OCI-LY1 (cell line): ENCODE results near the gene CHMP1A.

Experiments used
- H2AFZ ChIP-seq: fragments of 200-600 bp; sonication (generic), shearing (Covaris generic); 2 replicates; pipeline ENCODE4 v1.6.0; 2014; ENCODE audit warnings: antibody characterized with exemption, mild to moderate bottlenecking, low read length
- H3F3A ChIP-seq: fragments of 200-600 bp; sonication (generic), shearing (Covaris generic); 2 replicates; pipeline ENCODE4 v1.6.0; 2014; ENCODE audit warnings: mild to moderate bottlenecking, antibody characterized with exemption, low read length, moderate library complexity; ENCODE audit not compliant: insufficient read depth
- H3K27ac ChIP-seq: fragments of 200-600 bp; sonication (generic); 2 replicates; pipeline ENCODE4 v1.5.1; 2014; ENCODE audit warnings: low read length, mixed run types, mild to moderate bottlenecking, low read depth; ENCODE audit not compliant: poor library complexity, severe bottlenecking
- H3K27me3 ChIP-seq: fragments of 200-600 bp; sonication (generic); 2 replicates; pipeline ENCODE4 v1.6.0; 2014; ENCODE audit warnings: antibody characterized with exemption, mild to moderate bottlenecking, low read length, moderate library complexity; ENCODE audit not compliant: insufficient read depth
- H3K36me3 ChIP-seq: fragments of 200-600 bp; sonication (generic); 2 replicates; pipeline ENCODE4 v1.6.1; 2014; ENCODE audit warnings: mild to moderate bottlenecking, antibody characterized with exemption, low read length, moderate library complexity, mixed read lengths; ENCODE audit not compliant: insufficient read depth
- H3K4me1 ChIP-seq: fragments of 200-600 bp; sonication (generic); 2 replicates; pipeline ENCODE4 v1.5.1; 2014; ENCODE audit warnings: mild to moderate bottlenecking, low read length, moderate library complexity; ENCODE audit not compliant: insufficient read depth, severe bottlenecking
- H3K4me2 ChIP-seq: fragments of 200-600 bp; sonication (generic), shearing (Covaris generic); 2 replicates; pipeline ENCODE4 v1.6.1; 2014; ENCODE audit warnings: low read length
- H3K4me3 ChIP-seq: fragments of 200-600 bp; sonication (generic); 2 replicates; pipeline ENCODE4 v1.5.1; 2014; ENCODE audit warnings: low read length, low read depth, mild to moderate bottlenecking, mixed read lengths; ENCODE audit not compliant: poor library complexity, severe bottlenecking
- H3K79me2 ChIP-seq: fragments of 200-600 bp; shearing (Covaris generic); 2 replicates; pipeline ENCODE4 v1.6.1; 2016; ENCODE audit warnings: mixed run types, low read length, mixed read lengths; ENCODE audit not compliant: insufficient read depth
- H3K9ac ChIP-seq: fragments of 200-600 bp; sonication (generic), shearing (Covaris generic); 2 replicates; pipeline ENCODE4 v1.6.1; 2014; ENCODE audit warnings: mild to moderate bottlenecking, low read length, mixed read lengths
- H3K9me2 ChIP-seq: fragments of 200-600 bp; sonication (generic), shearing (Covaris generic); 2 replicates; pipeline ENCODE4 v1.6.1; 2014; ENCODE audit warnings: low read depth, mild to moderate bottlenecking, low read length, mixed read lengths
- H3K9me3 ChIP-seq: fragments of 200-600 bp; shearing (Covaris generic); 2 replicates; pipeline ENCODE4 v1.6.1; 2014; ENCODE audit warnings: low read length, mixed read lengths
- H4K20me1 ChIP-seq: fragments of 200-600 bp; sonication (generic), shearing (Covaris generic); 2 replicates; pipeline ENCODE4 v1.6.0; 2016; ENCODE audit warnings: mild to moderate bottlenecking, low read length; ENCODE audit not compliant: insufficient read depth
- CTCF ChIP-seq: fragments of 200-600 bp; sonication (generic), shearing (Covaris generic); IDR thresholded peaks from 2 replicates; pipeline ENCODE4 v1.5.1; 2017; ENCODE audit warnings: mild to moderate bottlenecking, antibody characterized with exemption, low read length, moderate library complexity, mixed read lengths
- EZH2 ChIP-seq: fragments of 200-600 bp; sonication (generic), shearing (Covaris generic); IDR thresholded peaks from 2 replicates; pipeline ENCODE4 v1.8.0; 2017; ENCODE audit warnings: borderline replicate concordance, mixed run types, mild to moderate bottlenecking, antibody characterized with exemption, low read length, moderate library complexity, mixed read lengths

CHMP1A gene

GRCh38 chr16:89687092-89687940 lies 29.8 kb upstream of the CHMP1A start:
- Histone ChIP-seq H3K9ac (peak overlapping the region; percentile 86), H3K4me3 (peak overlapping the region; percentile 75), H3K4me2 (peak overlapping the region; percentile 89), H3K27ac (peak overlapping the region; percentile 85), H4K20me1 (no peaks in the 10 kb centered on the region), H3K4me1 (peaks cover 11% of the 10 kb centered on the region), H3K27me3 (no peaks in the 10 kb centered on the region), H3F3A (no peaks in the 10 kb centered on the region), H3K36me3 (peaks cover 53% of the 10 kb centered on the region), H3K79me2 (no peaks in the 10 kb centered on the region; the same call in 1 of the 2 replicates), H3K9me3 (no peaks in the 10 kb centered on the region), H2AFZ (no peak overlapping the region), H3K9me2 (no peaks in the 10 kb centered on the region)
- TF ChIP-seq CTCF, result no peak
- no peak for TF ChIP-seq EZH2

GRCh38 chr16:89686520-89687091 lies 29.1 kb upstream of the CHMP1A start, which contains the start of gene CDK10:
CDK10 (plus strand) TSS chr16:89686689; CDS start chr16:89686711, 22 bp downstream.
- H2AFZ ChIP-seq, result no peak within 1 kb of the TSS
- no peaks in the 10 kb centered on the region for H3K9me3 ChIP-seq
- peaks cover 11% of the 10 kb centered on the region for H3K4me1 ChIP-seq
- H3K36me3 ChIP-seq, result peaks cover 48% of the 10 kb centered on the region
- no peaks in the 10 kb centered on the region for H3K9me2 ChIP-seq
- H3K79me2 ChIP-seq, result no peaks in the 10 kb centered on the region; the same call in 1 of the 2 replicates
- peak within 1 kb of the TSS; percentile 85 for H3K27ac ChIP-seq
- peak within 1 kb of the TSS; percentile 75 for H3K4me3 ChIP-seq
- no peaks in the 10 kb centered on the region for H3F3A ChIP-seq
- H4K20me1 ChIP-seq, result no peaks in the 10 kb centered on the region
- peak within 1 kb of the TSS; percentile 89 for H3K4me2 ChIP-seq
- no peaks in the 10 kb centered on the region for H3K27me3 ChIP-seq
- peak within 1 kb of the TSS; percentile 86 for H3K9ac ChIP-seq
- no peak for TF ChIP-seq EZH2
- TF ChIP-seq CTCF, result no peak

- peak overlapping the region; percentile 89; the same call in 1 of the 2 replicates for H3K4me2 ChIP-seq
These were observed 28.4 kb upstream of the CHMP1A start for GRCh38 chr16:89685916-89686315.

More at GRCh38 chr16:89685916-89686315, 28.4 kb upstream of the CHMP1A start:
- Histone ChIP-seq H3K4me3 (peak overlapping the region; percentile 75), H2AFZ (no peak overlapping the region), H4K20me1 (no peaks in the 10 kb centered on the region), H3K9me2 (no peaks in the 10 kb centered on the region), H3K36me3 (peaks cover 43% of the 10 kb centered on the region), H3K9ac (no peak overlapping the region), H3K27ac (no peak overlapping the region), H3K4me1 (peaks cover 11% of the 10 kb centered on the region), H3F3A (no peaks in the 10 kb centered on the region), H3K79me2 (no peaks in the 10 kb centered on the region; the same call in 1 of the 2 replicates), H3K9me3 (no peaks in the 10 kb centered on the region), H3K27me3 (no peaks in the 10 kb centered on the region)
- TF ChIP-seq EZH2 (no peak), CTCF (no peak)
